Ectodermal cell (in vitro differentiated cells): ENCODE results near the gene ZDHHC5.
"Not testable (repeated sequence)": the region's sequence is repeated elsewhere in the genome, so short reads cannot be mapped to it uniquely, and the experiment has no call there.

Experiments
- H3K27ac ChIP-seq: 2 replicates; pipeline ENCODE4 v1.7.0; 2013; ENCODE audit warnings: mild to moderate bottlenecking, low read depth, low read length; ENCODE audit not compliant: insufficient read depth, poor library complexity, severe bottlenecking
- H3K27me3 ChIP-seq: 2 replicates; pipeline ENCODE4 v1.7.0; 2013; ENCODE audit warnings: mild to moderate bottlenecking, low read length; ENCODE audit not compliant: insufficient read depth, control insufficient read depth, poor library complexity, severe bottlenecking
- H3K36me3 ChIP-seq: one replicate; pipeline ENCODE4 v1.7.0; 2013; ENCODE audit warnings: low read length; ENCODE audit not compliant: control insufficient read depth, insufficient read depth
- H3K4me1 ChIP-seq: one replicate; pipeline ENCODE4 v1.7.0; 2013; ENCODE audit warnings: low read length; ENCODE audit not compliant: control insufficient read depth, insufficient read depth
- H3K4me3 ChIP-seq: 2 replicates; pipeline ENCODE4 v1.7.0; 2013; ENCODE audit warnings: low read depth, low read length, control low read depth; ENCODE audit not compliant: insufficient read depth
- H3K9me3 ChIP-seq: 2 replicates; pipeline ENCODE4 v1.7.0; 2013; ENCODE audit warnings: mild to moderate bottlenecking, low read length, moderate library complexity; ENCODE audit not compliant: control insufficient read depth
- WGBS, 2 experiments: methylation state at CpG; one replicate each; pipeline ENCODE4 v1.1.7; 2013; ENCODE audit warnings: missing lambda C conversion rate in 2 of 2; 5-methylcytosine and 5-hydroxymethylcytosine counted together

Gene ZDHHC5

DNA sequence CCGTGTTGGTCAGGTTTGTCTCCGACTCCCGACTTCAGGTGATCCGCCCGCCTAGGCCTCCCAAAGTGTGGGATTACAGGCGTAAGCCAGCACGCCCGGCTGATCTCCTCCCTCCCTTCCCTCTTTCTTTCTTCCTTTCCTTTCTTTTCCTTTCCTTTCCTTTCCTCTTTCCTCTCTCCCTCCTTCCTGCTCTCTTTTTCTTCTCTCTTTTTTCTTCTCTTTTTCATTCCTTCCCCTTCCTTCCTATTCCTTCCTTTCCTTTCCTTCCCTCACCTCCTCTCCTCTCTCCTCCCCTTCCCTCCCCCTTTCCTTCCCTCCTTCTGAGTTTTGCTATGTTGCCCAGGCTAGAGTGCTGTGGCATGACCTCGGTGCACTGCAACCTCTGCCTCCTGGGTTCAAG, 3.9 kb upstream of the ZDHHC5 start:
- no peaks in the 10 kb centered on the region for H3K9me3 ChIP-seq
- H3K27me3 ChIP-seq: no peaks in the 10 kb centered on the region
- H3K36me3 ChIP-seq: peaks cover 13% of the 10 kb centered on the region
- peaks cover 5% of the 10 kb centered on the region for H3K4me1 ChIP-seq
- 86 to 88% methylated on average over 9 of the region's 9 CpGs for WGBS, 2 experiments
- H3K27ac ChIP-seq: no peak overlapping the region
- H3K4me3 ChIP-seq: no peak overlapping the region

DNA sequence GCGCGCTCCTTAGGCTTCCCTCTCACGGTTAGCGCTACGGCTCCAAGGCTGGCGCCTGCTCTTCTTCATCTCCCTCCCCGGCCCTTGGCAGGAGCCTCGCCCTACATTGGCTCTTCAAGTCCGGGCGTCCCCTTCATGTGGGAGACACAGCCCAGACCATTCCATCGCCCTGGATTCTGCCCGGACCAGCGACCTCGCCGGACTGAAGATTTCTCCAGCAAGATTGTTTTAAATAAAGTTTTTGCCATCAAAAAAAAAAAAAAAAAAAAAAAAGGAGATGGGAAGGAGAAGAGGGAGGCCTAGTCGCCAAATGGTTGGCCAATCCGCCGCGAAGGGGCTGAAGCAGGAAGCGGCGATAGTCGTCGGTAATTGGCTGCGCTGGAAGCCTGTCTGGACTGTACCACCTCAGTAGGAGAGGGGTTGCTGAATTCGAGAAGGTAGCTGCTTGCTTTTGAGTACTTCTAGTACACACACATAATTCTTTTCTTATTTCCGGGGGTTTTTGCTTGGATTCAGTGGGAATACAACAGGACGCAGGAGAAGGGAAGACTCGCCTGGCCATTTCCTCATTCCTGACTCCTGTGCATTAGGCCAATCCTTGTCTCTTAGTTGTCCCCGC, 688 bp upstream of the ZDHHC5 start:
- Histone ChIP-seq H3K36me3 (no peaks in the 10 kb centered on the region), H3K4me3 (peak overlapping the region; percentile 96), H3K9me3 (no peaks in the 10 kb centered on the region), H3K27me3 (no peaks in the 10 kb centered on the region), H3K4me1 (peaks cover 12% of the 10 kb centered on the region), H3K27ac (peak overlapping the region; percentile 100)
- 0 to 1% methylated on average over 27 to 29 of the region's 29 CpGs for WGBS, 2 experiments

DNA sequence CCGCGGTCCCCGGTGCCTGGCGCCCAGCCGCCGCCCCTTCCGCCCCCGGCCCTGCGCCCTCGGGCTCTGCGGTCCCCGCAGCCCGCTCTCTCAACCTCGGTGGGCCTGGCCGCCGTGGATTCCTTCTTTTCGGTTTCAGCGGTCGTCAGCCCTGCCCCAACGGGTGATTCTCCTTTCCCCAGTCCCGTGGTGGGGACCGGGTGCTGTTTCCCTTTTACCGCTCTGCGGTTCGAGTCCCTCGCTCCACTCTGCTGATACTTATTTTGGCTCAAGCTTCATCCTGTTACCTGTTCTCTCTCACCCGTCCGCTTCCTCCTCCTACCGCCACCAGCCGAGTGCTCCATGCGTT, 494 bp downstream of the ZDHHC5 start:
- Histone ChIP-seq H3K9me3 (no peaks in the 10 kb centered on the region), H3K4me3 (peak overlapping the region; percentile 96), H3K27ac (peak overlapping the region; percentile 100), H3K4me1 (peaks cover 12% of the 10 kb centered on the region), H3K36me3 (peaks cover 6% of the 10 kb centered on the region), H3K27me3 (no peaks in the 10 kb centered on the region)
- WGBS, 2 experiments: 0% methylated on average over 31 of the region's 31 CpGs

DNA sequence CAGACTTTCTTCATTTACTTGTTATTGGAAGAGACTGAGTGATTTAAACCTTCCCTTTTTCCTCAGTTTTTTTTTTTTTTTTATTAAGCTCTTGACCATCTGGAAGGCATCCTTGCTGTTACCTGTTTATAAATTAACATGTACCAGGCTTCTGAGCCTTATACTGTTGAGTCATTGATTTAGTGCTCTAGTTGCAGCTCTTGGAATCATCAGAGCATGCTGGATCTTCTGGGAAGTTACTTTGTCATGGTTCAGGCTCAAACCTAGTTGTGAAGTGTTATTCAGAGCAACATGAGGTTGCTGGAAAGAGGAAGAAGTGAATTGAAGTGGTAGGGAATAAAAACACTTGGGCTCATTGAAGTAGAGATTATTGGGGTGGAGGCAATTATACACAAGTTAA, 6.3 kb downstream of the ZDHHC5 start:
- no peaks in the 10 kb centered on the region for H3K27me3 ChIP-seq
- no peak overlapping the region for H3K27ac ChIP-seq
- H3K4me3 ChIP-seq: no peak overlapping the region
- no peaks in the 10 kb centered on the region for H3K9me3 ChIP-seq
- peaks cover 10% of the 10 kb centered on the region for H3K36me3 ChIP-seq
- H3K4me1 ChIP-seq: peaks cover 4% of the 10 kb centered on the region

DNA sequence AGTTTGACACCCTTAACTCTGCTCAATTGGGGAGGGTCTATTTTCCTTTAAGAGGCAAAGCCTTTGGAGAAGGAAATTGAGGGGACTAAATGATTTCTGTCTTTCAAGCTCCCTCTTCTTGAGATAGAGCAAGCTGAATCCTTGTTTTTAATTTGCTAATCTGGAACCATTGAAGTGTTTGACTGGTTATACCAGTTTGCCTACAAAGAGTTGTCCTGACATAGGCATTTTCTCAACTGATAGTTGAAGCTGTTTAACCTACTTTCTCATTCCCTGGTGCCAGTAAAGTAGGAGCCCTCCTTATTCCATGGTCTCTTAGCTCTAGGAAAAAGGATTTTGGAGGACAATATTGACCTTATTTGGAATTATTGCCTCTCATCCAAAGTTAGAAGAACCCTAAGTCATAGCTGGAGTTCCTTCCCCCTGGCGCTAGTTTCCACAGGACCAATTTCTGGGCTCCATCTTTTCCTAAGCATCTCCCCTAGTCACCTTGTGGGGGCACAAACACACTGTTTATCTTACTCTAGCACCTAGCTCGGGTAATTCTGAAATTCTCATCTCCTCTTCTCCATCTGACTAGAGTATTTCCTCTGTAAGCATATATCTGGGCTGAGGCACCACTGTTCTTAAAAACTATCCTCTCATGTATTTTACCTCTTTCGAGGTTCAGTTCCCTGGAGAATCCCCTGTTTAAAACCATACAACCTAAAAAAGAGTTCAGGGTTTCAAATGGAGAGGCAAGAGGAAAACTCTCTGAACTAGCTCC, 7.4 kb downstream of the ZDHHC5 start:
- Histone ChIP-seq H3K4me3 (no peak overlapping the region), H3K27me3 (no peaks in the 10 kb centered on the region), H3K4me1 (no peaks in the 10 kb centered on the region), H3K27ac (no peak overlapping the region), H3K36me3 (peaks cover 10% of the 10 kb centered on the region), H3K9me3 (no peaks in the 10 kb centered on the region)
- WGBS, 2 experiments: 94 to 97% methylated on average over 3 of the region's 3 CpGs

DNA sequence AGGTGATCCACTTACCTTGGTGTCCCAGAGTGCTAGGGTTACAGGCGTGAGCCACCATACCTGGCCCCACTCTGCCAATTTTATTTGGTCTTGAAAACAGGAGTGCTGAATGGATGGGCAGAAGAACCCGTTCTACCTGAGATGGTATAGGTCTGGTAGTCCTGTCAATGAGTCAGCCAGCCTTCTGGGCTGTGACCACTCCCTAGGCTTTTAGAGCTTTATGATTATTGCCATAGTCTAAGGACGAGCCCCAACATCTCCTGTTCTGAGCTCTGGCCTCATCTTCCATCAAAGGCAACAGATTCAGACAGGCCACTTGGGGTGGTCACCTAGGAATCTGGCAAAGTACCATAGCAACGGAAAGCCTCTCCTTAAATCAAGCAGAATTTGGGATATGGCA, 11.5 kb downstream of the ZDHHC5 start:
- H3K9me3 ChIP-seq: no peaks in the 10 kb centered on the region
- no peak overlapping the region for H3K4me3 ChIP-seq
- H3K27ac ChIP-seq: no peak overlapping the region
- no peaks in the 10 kb centered on the region for H3K4me1 ChIP-seq
- H3K27me3 ChIP-seq: no peaks in the 10 kb centered on the region
- peaks cover 7% of the 10 kb centered on the region for H3K36me3 ChIP-seq
- 94 to 96% methylated on average over 4 of the region's 4 CpGs for WGBS, 2 experiments

DNA sequence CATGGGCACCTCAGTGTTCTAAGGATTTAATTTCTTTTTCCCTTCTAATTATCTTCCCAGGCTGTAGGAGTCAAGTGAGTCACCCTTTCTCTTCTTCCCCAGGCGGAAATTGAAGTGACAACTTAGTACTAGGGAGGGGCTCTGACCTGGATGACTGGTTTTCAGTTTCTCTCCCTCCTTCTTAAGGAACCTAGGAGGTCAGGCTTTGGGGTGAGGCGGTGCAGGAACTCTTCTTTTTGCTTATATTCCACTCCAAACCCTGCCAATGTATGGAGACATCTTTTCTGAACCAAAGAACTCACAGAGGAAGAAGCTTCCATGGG, 12.6 kb downstream of the ZDHHC5 start:
- Histone ChIP-seq H3K4me3 (no peak overlapping the region), H3K27ac (no peak overlapping the region), H3K36me3 (peaks cover 6% of the 10 kb centered on the region), H3K4me1 (no peaks in the 10 kb centered on the region), H3K9me3 (no peaks in the 10 kb centered on the region), H3K27me3 (no peaks in the 10 kb centered on the region)
- 80 to 90% methylated on average over 2 of the region's 2 CpGs for WGBS, 2 experiments

DNA sequence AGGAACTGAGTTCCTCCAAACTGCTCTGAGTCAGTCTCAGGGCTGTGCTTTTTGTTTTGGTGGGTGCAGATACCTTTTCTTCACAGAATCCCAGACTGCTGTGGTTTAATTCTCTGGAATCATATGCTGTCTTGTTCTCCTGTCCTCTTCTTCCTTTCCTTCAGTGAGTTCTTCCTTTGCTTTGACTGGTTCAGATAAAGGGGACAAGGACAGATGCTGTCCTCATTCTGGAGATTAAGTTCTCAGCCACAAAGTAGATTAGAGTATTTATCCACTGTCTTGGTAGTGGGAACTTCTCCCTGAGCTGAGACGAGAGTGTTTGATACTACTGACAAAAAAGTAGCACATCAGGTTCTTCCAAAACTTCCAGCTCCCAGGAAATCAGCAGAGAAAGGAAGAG, 13.3 kb downstream of the ZDHHC5 start:
- Histone ChIP-seq H3K36me3 (peaks cover 10% of the 10 kb centered on the region), H3K27me3 (no peaks in the 10 kb centered on the region), H3K27ac (no peak overlapping the region), H3K9me3 (no peaks in the 10 kb centered on the region), H3K4me3 (no peak overlapping the region), H3K4me1 (no peaks in the 10 kb centered on the region)
- WGBS, 2 experiments: 85 to 87% methylated on average over 1 of the region's 1 CpG

DNA sequence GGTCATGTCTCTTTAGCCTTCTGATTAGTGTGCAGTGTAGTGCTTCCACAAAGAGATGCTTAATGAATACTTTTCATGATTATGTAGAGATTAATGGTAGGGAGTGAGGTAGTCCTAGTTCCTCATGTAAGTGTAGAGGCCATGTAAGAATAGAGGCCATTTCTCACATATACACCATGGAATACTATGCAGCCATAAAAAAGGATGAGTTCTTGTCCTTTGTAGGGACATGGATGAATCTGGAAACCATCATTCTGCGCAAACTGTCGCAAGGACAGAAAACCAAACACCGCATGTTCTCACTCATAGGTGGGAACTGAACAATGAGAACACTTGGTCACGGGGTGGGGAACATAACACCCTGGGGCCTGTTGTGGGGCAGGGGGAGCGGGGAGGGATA, 22.6 kb downstream of the ZDHHC5 start:
- H3K9me3 ChIP-seq, H3K4me1 ChIP-seq, H3K27me3 ChIP-seq, H3K27ac ChIP-seq, H3K4me3 ChIP-seq: not testable (repeated sequence)
- H3K36me3 ChIP-seq: peaks cover 59% of the 10 kb centered on the region
- WGBS, 2 experiments: 96 to 98% methylated on average over 5 of the region's 5 CpGs

DNA sequence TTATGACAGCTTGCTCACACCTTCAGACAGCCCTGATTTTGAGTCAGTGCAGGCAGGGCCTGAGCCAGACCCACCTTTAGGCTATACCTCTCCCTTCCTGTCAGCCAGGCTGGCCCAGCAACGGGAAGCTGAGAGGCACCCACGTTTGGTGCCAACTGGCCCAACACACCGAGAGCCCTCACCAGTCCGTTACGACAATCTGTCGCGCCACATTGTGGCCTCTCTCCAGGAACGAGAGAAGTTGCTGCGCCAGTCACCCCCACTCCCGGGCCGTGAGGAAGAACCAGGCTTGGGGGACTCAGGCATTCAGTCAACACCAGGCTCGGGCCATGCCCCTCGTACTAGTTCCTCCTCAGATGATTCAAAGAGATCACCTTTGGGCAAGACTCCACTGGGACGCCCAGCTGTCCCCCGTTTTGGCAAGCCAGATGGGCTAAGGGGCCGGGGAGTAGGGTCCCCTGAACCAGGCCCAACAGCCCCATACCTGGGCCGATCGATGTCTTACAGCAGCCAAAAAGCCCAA, 31.0 kb downstream of the ZDHHC5 start:
- H3K27me3 ChIP-seq: no peaks in the 10 kb centered on the region
- H3K4me1 ChIP-seq: no peaks in the 10 kb centered on the region
- H3K4me3 ChIP-seq: no peak overlapping the region
- H3K27ac ChIP-seq: no peak overlapping the region
- peaks cover 53% of the 10 kb centered on the region for H3K36me3 ChIP-seq
- H3K9me3 ChIP-seq: no peaks in the 10 kb centered on the region
- 95% methylated on average over 18 of the region's 18 CpGs for WGBS, 2 experiments
